CD4-positive, CD25-positive, alpha-beta regulatory T cell (primary cell): ENCODE results near the gene PTAFR. TPM values are rescaled to one million over a fixed set of nuclear protein-coding genes. Genes with fewer than 3 reads are reported as not detected.

Experiments used
- ATAC-seq, 2 donors: fragments of 150-1000 bp; cut with Tn5 transposase; one replicate each; pipeline ENCODE4 v1.10.0; 2021; ENCODE audit warnings: low read depth in 2 of 2, moderate number of reproducible peaks in 2 of 2, moderate library complexity in 1 of 2
- DNase-seq, 3 donors: peaks; one replicate each; pipeline versions ENCODE4 v3.0.0 to v3.0.0-alpha.2; 2012 to 2022; ENCODE audit warnings: mixed read lengths in 1 of 3
- H3K27ac ChIP-seq: one replicate; pipeline ENCODE4 v1.7.0; 2013; ENCODE audit warnings: mild to moderate bottlenecking, low read length; ENCODE audit not compliant: insufficient read depth, poor library complexity, severe bottlenecking
- H3K27me3 ChIP-seq: one replicate; pipeline ENCODE4 v1.7.0; 2013; ENCODE audit warnings: low read length; ENCODE audit not compliant: control insufficient read depth, insufficient read depth
- H3K36me3 ChIP-seq: one replicate; pipeline ENCODE4 v1.7.0; 2013; ENCODE audit warnings: mild to moderate bottlenecking, low read length, moderate library complexity; ENCODE audit not compliant: control insufficient read depth, insufficient read depth
- H3K4me1 ChIP-seq: 2 replicates; pipeline ENCODE4 v1.7.0; 2013; ENCODE audit warnings: mild to moderate bottlenecking, low read length; ENCODE audit not compliant: insufficient read depth, control insufficient read depth, poor library complexity, severe bottlenecking
- H3K4me3 ChIP-seq: one replicate; pipeline ENCODE4 v1.7.0; 2013; ENCODE audit warnings: low read depth, mild to moderate bottlenecking, low read length, moderate library complexity
- H3K9me3 ChIP-seq, 2 experiments: 1 replicate in 1 of 2; 2 replicates in 1 of 2; pipeline ENCODE4 v1.7.0; 2013; ENCODE audit warnings: low read length in 2 of 2, mild to moderate bottlenecking in 1 of 2, moderate library complexity in 1 of 2; ENCODE audit not compliant: control insufficient read depth in 2 of 2
- H3K27ac Mint-ChIP-seq, 3 donors: one replicate each; pipeline ENCODE4 v1.8.0; 2020 to 2022; ENCODE audit warnings: mild to moderate bottlenecking in 3 of 3, mixed read lengths in 3 of 3, moderate library complexity in 2 of 3
- H3K27me3 Mint-ChIP-seq: one replicate; pipeline ENCODE4 v1.8.0; 2022; ENCODE audit warnings: mild to moderate bottlenecking, mixed read lengths
- H3K36me3 Mint-ChIP-seq: one replicate; pipeline ENCODE4 v1.8.0; 2020; ENCODE audit warnings: mixed read lengths
- H3K4me1 Mint-ChIP-seq, 4 donors: one replicate each; pipeline ENCODE4 v1.8.0; 2020 to 2022; ENCODE audit warnings: mixed read lengths in 4 of 4, mild to moderate bottlenecking in 1 of 4
- H3K4me3 Mint-ChIP-seq, 4 donors: one replicate each; pipeline ENCODE4 v1.8.0; 2020 to 2022; ENCODE audit warnings: mild to moderate bottlenecking in 4 of 4, mixed read lengths in 4 of 4, moderate library complexity in 3 of 4
- H3K9me3 Mint-ChIP-seq, 7 donors: one replicate each; pipeline ENCODE4 v1.8.0; 2020 to 2022; ENCODE audit warnings: mixed read lengths in 7 of 7, mild to moderate bottlenecking in 3 of 7, moderate library complexity in 2 of 7
- polyA plus RNA-seq, 4 donors: library from polyadenylated mRNA; unstranded; fragments of 300-500 nt; fragmentation: Illumina TruSeq; gene quantifications; one replicate each; pipeline ENCODE4 v1.2.3, GENCODE V29; 2021
- total RNA-seq: library from RNA; stranded (reverse); gene quantifications from one replicate; pipeline ENCODE4 v1.2.3, GENCODE V29; 2022

PTAFR gene
- total and polyA plus RNA-seq, 5 donors from 2014 or later = 0.15 to 0.84 (median 0.50) TPM

DNA sequence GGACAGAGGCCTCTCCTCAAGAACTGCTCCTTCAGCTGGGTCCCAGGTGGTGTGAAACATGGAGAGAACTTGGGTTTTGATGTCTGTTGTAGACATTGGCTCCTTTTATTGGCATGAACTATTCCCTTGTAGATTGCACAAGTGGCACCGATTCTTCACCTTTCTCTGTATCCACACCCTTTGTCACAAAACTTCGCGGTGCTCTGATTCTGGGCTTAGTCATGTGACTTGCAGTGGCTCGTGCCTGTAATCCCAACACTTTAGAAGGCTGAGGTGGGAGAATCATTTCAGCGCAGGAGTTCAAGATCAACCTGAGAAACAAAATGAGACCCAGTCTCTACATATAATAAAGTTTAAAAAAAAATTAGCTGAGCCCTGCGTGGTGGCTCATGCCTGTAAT lies 45.6 kb downstream of the PTAFR start:
- H3K4me3 Mint-ChIP-seq = no peak overlapping the region
- Histone ChIP-seq H3K27ac (no peak overlapping the region), H3K27me3 (peaks cover 12% of the 10 kb centered on the region), H3K36me3 (no peaks in the 10 kb centered on the region), H3K4me3 (no peak overlapping the region), H3K9me3 (no peaks in the 10 kb centered on the region), H3K4me1 (no peaks in the 10 kb centered on the region)
- peaks cover 31% of the 10 kb centered on the region for H3K27me3 Mint-ChIP-seq
- peaks cover 0 to 2% (median 0%) of the 10 kb centered on the region in 7 donors for H3K9me3 Mint-ChIP-seq
- DNase-seq (no peak), ATAC-seq (no peak)
- no peaks in the 10 kb centered on the region for H3K4me1 Mint-ChIP-seq
- no peak overlapping the region for H3K27ac Mint-ChIP-seq
- peaks cover 4% of the 10 kb centered on the region for H3K36me3 Mint-ChIP-seq

- no peak overlapping the region for H3K27ac ChIP-seq
- no peaks in the 10 kb centered on the region for H3K36me3 ChIP-seq
- no peaks in the 10 kb centered on the region for H3K9me3 ChIP-seq
- ATAC-seq = no peak
- no peak overlapping the region for H3K4me3 ChIP-seq
- no peaks in the 10 kb centered on the region for H3K4me1 Mint-ChIP-seq
- no peak overlapping the region for H3K27ac Mint-ChIP-seq
- H3K9me3 Mint-ChIP-seq = peaks cover 0 to 2% (median 0%) of the 10 kb centered on the region in 7 donors
- no peak overlapping the region for H3K4me3 Mint-ChIP-seq
- H3K36me3 Mint-ChIP-seq = peaks cover 4% of the 10 kb centered on the region
- H3K27me3 Mint-ChIP-seq = peaks cover 34% of the 10 kb centered on the region
- H3K4me1 ChIP-seq = no peaks in the 10 kb centered on the region
- peaks cover 12% of the 10 kb centered on the region for H3K27me3 ChIP-seq
- no peak for DNase-seq
These were observed 47.3 kb downstream of the PTAFR start for GRCh38 chr1:28129150-28129549.

GRCh38 chr1:28127617-28128257 lies 48.8 kb downstream of the PTAFR start:
- Histone ChIP-seq H3K4me3 (no peak overlapping the region), H3K27me3 (peaks cover 12% of the 10 kb centered on the region), H3K9me3 (no peaks in the 10 kb centered on the region), H3K36me3 (no peaks in the 10 kb centered on the region), H3K4me1 (no peaks in the 10 kb centered on the region), H3K27ac (no peak overlapping the region)
- ATAC-seq = no peak
- no peaks in the 10 kb centered on the region for H3K4me1 Mint-ChIP-seq
- H3K4me3 Mint-ChIP-seq = no peak overlapping the region
- H3K27me3 Mint-ChIP-seq = peaks cover 30% of the 10 kb centered on the region
- no peaks in the 10 kb centered on the region for H3K36me3 Mint-ChIP-seq
- DNase-seq = no peak
- no peak overlapping the region for H3K27ac Mint-ChIP-seq
- H3K9me3 Mint-ChIP-seq = peaks cover 0 to 1% (median 0%) of the 10 kb centered on the region in 7 donors

DNA sequence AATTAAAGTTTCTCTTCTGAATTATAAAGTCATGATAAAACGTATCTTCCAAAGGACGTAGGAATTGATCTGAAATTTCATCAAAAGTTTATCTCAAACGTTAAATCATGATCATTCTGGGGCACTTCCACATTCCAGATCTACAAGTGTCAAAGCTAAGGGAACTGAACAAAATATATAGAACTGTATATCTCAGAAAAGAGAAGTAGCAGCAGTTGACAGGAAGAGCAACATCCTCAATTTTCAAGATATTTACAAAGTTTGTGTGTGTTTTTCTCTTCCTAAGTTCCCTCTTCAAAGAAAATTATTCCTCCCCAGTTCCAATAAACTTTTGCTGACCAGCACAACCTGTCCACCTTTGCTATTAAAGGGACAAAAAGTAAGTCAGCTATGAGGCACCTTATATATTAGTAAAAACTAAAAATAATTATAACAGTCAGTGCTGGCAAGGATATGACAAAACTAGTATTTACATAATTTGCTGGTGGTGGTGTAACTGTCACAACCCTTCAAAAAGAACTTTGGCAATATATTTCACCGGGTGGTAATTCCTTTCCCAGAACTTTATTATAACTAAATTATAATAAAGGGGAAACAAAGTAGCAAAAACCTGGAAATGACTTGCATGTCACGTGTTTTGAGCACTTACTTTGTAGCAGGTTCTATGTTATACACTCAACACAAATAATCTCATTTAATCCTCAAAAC lies 49.6 kb downstream of the PTAFR start:
- H3K4me3 Mint-ChIP-seq = no peak overlapping the region
- no peak overlapping the region for H3K27ac Mint-ChIP-seq
- H3K36me3 Mint-ChIP-seq = no peaks in the 10 kb centered on the region
- peaks cover 12% of the 10 kb centered on the region for H3K27me3 ChIP-seq
- H3K27ac ChIP-seq = no peak overlapping the region
- no peaks in the 10 kb centered on the region for H3K9me3 Mint-ChIP-seq
- H3K9me3 ChIP-seq = no peaks in the 10 kb centered on the region
- H3K27me3 Mint-ChIP-seq = peaks cover 30% of the 10 kb centered on the region
- H3K4me1 Mint-ChIP-seq = no peaks in the 10 kb centered on the region
- no peak overlapping the region for H3K4me3 ChIP-seq
- no peak for DNase-seq
- H3K4me1 ChIP-seq = no peaks in the 10 kb centered on the region
- no peak for ATAC-seq
- no peaks in the 10 kb centered on the region for H3K36me3 ChIP-seq

- Histone ChIP-seq H3K9me3 (no peaks in the 10 kb centered on the region), H3K4me3 (no peak overlapping the region), H3K27me3 (peaks cover 12% of the 10 kb centered on the region), H3K36me3 (no peaks in the 10 kb centered on the region), H3K4me1 (no peaks in the 10 kb centered on the region), H3K27ac (no peak overlapping the region)
- ATAC-seq = no peak
- no peak overlapping the region for H3K27ac Mint-ChIP-seq
- DNase-seq = no peak
- H3K9me3 Mint-ChIP-seq = no peaks in the 10 kb centered on the region
- no peaks in the 10 kb centered on the region for H3K36me3 Mint-ChIP-seq
- no peaks in the 10 kb centered on the region for H3K4me1 Mint-ChIP-seq
- no peak overlapping the region for H3K4me3 Mint-ChIP-seq
- peaks cover 30% of the 10 kb centered on the region for H3K27me3 Mint-ChIP-seq
These were observed 50.3 kb downstream of the PTAFR start for GRCh38 chr1:28126212-28126611.

DNA sequence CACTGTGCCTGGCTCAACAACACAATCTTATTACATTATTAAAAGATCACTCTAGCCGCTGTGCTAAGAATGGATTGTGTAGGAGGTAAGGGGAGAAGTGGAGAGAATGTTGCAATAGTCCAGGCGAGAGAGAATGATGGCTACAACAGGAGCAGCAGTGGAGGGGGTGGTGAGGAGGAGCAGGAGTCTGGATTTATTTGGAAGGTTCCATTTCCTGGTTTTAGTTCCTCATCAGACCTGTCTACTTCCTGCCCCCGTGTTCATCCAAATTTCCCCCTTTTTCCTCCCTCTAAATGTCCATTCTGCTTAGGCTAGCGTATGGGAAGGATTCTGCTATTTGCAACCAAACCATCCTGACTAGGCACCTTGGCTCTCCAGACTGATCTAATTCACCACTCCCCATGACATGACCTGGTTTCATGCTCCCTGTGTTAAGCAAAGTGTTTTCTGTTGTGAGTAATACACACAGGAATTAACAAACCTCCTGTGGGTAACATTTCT lies 53.0 kb downstream of the PTAFR start:
- ATAC-seq (no peak), DNase-seq (no peak)
- H3K27me3 Mint-ChIP-seq = peaks cover 35% of the 10 kb centered on the region
- Histone ChIP-seq H3K4me3 (no peak overlapping the region), H3K27me3 (peaks cover 10% of the 10 kb centered on the region), H3K4me1 (no peaks in the 10 kb centered on the region), H3K36me3 (no peaks in the 10 kb centered on the region), H3K27ac (no peak overlapping the region), H3K9me3 (no peaks in the 10 kb centered on the region)
- H3K27ac Mint-ChIP-seq = no peak overlapping the region
- no peaks in the 10 kb centered on the region for H3K4me1 Mint-ChIP-seq
- no peaks in the 10 kb centered on the region for H3K36me3 Mint-ChIP-seq
- H3K4me3 Mint-ChIP-seq = no peak overlapping the region
- peaks cover 0 to 3% (median 0%) of the 10 kb centered on the region in 7 donors for H3K9me3 Mint-ChIP-seq

DNA sequence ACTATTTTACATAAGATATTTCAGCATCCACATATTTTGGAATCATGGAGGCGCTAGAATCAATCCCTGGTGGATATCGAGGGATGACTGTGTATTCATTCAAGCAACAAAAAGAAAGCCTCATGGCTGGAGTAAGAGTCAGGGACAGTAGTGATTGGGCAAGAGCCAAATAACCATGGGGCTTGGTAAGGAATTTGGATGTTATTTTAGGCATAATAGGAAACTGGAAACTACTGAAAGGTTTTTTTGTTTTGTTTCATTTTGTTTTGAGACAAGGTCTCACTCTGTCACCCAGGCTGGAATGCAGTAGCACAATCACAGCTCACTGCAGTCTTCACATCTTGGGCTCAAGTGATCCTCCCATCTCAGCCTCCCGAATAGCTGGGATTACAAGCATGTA lies 54.3 kb downstream of the PTAFR start:
- H3K36me3 ChIP-seq = no peaks in the 10 kb centered on the region
- no peaks in the 10 kb centered on the region for H3K9me3 ChIP-seq
- DNase-seq (no peak), ATAC-seq (no peak)
- H3K27me3 ChIP-seq = peaks cover 5% of the 10 kb centered on the region
- peaks cover 27% of the 10 kb centered on the region for H3K27me3 Mint-ChIP-seq
- no peaks in the 10 kb centered on the region for H3K36me3 Mint-ChIP-seq
- no peak overlapping the region for H3K27ac Mint-ChIP-seq
- H3K4me1 Mint-ChIP-seq = no peaks in the 10 kb centered on the region
- H3K27ac ChIP-seq = no peak overlapping the region
- peaks cover 0 to 3% (median 0%) of the 10 kb centered on the region in 7 donors for H3K9me3 Mint-ChIP-seq
- H3K4me3 ChIP-seq = no peak overlapping the region
- H3K4me1 ChIP-seq = no peaks in the 10 kb centered on the region
- H3K4me3 Mint-ChIP-seq = no peak overlapping the region

- Histone ChIP-seq H3K4me1 (peaks cover 6% of the 10 kb centered on the region), H3K9me3 (no peaks in the 10 kb centered on the region), H3K36me3 (no peaks in the 10 kb centered on the region), H3K4me3 (no peak overlapping the region), H3K27me3 (no peaks in the 10 kb centered on the region), H3K27ac (no peak overlapping the region)
- peaks cover 5 to 7% (median 7%) of the 10 kb centered on the region in 4 donors for H3K4me1 Mint-ChIP-seq
- no peak overlapping the region for H3K4me3 Mint-ChIP-seq
- peaks cover 0 to 3% (median 0%) of the 10 kb centered on the region in 7 donors for H3K9me3 Mint-ChIP-seq
- peaks cover 5% of the 10 kb centered on the region for H3K27me3 Mint-ChIP-seq
- H3K36me3 Mint-ChIP-seq = no peaks in the 10 kb centered on the region
- no peak overlapping the region for H3K27ac Mint-ChIP-seq
- DNase-seq (no peak), ATAC-seq (no peak)
These were observed 56.9 kb downstream of the PTAFR start for GRCh38 chr1:28119556-28119955.
